Measurements from ENCODE around the gene PPDPF.

The PPDPF gene

GRCh38 chr20:63487781-63488241, 32.8 kb upstream of the PPDPF start:
- no peak for DNase-seq (ENCODE audit: low read depth)

GRCh38 chr20:63488315-63489251, 32.0 kb upstream of the PPDPF start:
- DNase-seq (ENCODE audit: low read depth): no peak

DNA sequence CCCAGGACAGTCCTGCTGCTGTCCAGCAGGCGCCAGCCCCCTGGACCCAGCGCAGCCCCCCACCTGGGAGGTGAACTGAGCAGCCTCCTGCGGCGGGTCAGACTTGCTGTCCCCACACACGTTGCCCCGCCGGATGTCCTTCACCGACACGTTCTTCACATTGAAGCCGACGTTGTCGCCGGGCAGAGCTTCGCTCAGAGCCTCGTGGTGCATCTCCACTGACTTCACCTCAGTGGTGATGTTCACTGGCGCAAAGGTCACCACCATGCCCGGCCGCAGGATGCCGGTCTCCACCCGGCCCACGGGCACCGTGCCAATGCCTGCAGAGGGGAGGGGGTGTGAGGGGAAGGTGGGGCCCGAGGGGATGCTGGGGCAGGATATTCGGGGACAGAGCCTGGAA, 30.1 kb upstream of the PPDPF start:
- DNase-seq (ENCODE audit: low read depth): no peak

DNA sequence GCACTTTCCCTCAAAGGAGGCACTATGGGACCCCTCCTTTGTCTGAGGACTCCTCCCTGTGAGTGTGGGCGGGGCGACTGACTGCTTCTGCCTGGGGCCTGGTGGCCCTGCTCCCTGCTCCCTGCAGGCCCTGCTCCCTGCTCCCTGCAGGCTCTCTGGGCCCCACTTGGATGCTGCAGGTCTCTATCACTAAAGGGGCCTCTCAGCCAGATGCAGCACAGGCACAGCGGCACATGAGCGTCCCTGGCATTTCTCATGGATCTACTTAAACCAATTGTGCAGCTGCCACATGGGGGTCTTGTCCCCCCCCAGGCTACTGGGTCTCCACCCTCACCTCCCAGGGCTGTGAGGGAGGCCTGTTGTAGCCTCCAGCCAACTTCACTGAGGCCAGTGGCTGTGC, 29.5 kb upstream of the PPDPF start:
- no peak for DNase-seq (ENCODE audit: low read depth)

- DNase-seq (ENCODE audit: low read depth): no peak
These were observed 28.8 kb upstream of the PPDPF start for GRCh38 chr20:63491635-63492230.

GRCh38 chr20:63492518-63492917, 28.0 kb upstream of the PPDPF start:
- no peak for DNase-seq (ENCODE audit: low read depth)

- DNase-seq (ENCODE audit: low read depth): no peak
These were observed 27.6 kb upstream of the PPDPF start for GRCh38 chr20:63492982-63493381.

DNA sequence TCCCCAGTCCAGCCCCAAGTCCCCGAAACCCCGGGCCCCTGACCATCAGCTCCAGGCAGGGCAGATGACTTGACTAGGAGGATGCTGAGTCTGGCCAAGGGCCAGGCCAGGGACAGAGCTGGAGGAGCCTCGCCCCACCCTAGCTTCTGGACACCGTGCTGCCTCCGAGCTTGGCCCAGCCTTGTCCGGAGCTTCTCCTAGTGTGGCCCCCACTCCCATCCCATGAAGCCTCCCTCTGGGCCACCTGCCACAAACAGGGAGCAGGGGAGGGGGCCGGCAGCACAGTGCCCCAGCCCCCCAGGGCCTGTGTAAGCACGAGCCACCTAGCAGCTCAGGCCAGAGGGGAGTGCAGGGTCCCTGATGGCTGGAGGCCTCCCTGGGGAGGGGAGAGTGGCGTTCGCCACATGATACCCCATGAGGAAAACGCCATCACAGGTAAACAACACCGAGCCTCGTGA, 27.0 kb upstream of the PPDPF start:
- no peak for DNase-seq (ENCODE audit: low read depth)

GRCh38 chr20:63494084-63494419, 26.5 kb upstream of the PPDPF start:
- DNase-seq (ENCODE audit: low read depth): no peak

DNA sequence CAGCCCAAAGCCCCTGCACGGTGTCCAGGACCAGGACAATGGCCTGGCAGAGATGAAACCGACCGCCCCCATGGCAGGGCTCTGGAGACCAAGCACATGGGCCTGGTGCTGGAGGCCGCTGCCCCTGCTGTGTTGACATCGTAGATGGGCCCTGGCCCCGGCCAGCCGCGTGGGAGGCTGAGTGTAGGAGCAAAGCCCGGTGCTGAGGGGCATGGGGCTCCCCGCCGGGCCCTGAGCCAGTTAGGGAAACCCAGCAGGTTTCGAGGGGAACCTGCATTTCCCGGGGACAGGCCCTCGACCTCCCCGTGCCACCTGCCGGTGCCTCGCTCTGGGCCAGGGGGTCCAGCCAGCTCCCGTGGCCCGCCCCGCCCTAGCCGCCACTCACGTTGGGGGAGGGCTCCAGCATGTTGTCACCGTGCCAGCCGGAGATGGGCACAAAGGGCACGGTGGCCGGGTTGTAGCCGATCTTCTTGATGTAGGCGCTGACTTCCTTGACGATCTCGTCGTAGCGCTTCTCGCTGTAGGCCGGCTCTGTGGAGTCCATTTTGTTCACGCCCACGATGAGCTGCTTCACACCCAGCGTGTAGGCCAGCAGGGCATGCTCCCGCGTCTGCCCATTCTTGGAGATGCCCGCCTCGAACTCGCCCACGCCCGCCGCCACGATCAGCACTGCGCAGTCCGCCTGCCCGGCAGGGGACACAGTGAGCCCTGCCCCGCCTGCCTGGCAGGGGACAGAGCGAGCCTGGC, 26.0 kb upstream of the PPDPF start:
- no peak for DNase-seq (ENCODE audit: low read depth)

DNA sequence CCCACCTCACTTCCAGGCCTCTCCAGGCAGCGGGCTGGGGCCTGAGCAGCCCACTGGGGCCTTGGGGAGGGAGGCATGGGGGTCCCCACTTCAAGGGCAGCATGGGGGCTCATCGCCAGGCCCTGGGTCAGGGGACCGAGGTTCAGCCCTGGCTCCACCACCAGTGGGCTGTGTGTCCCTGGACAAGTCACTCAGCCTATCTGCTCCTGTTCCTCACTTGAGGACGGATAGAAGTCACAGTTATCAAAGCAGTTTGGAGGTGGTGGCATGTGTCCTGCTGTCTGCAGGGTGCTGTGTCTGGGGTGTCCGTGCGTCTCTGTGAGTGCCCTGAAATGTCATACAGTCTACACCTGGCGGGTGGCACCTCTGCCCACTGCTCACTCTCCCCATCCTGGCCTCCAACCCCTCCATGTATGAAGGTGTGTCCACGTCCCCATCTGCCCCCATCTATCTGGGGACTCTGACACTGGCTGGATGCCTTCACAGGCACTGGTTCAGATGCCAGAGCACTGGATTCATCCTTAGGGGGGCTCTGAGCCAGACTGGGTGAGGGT, 25.3 kb upstream of the PPDPF start:
- no peak for DNase-seq (ENCODE audit: low read depth)

GRCh38 chr20:63495741-63496595, 24.6 kb upstream of the PPDPF start:
- no peak for DNase-seq (ENCODE audit: low read depth)

GRCh38 chr20:63496596-63497120, 23.9 kb upstream of the PPDPF start:
- no peak for DNase-seq (ENCODE audit: low read depth)

- DNase-seq (ENCODE audit: low read depth): no peak
These were observed 23.2 kb upstream of the PPDPF start for GRCh38 chr20:63497138-63497945.

GRCh38 chr20:63497946-63498935, 22.3 kb upstream of the PPDPF start:
- DNase-seq (ENCODE audit: low read depth): no peak

DNA sequence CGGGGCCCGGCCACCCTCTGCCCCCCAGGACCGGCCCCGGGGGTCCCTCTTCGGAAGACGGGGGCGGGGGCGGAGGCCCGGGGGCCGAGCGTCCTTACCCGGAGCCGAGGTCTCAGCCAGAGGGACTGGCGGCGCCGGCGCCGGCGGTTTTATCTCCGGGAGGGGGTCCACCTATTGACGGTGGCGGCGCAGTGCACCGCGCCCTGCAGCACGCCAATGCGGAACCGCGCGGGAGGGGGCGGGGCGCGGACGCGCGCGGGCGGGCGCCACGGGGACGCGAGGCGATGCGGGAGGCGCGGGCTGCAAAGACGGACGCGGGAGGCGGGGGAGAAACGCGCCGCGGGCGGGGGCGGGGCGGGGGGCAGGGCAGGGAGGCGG, 21.6 kb upstream of the PPDPF start, which contains the start of gene EEF1A2:
TSS of gene EEF1A2 (minus strand) at position 124 of the 378 bp plus-strand sequence. CDS start 1,320 bp downstream, outside the sequence.
- no peak for DNase-seq (ENCODE audit: low read depth)

- DNase-seq (ENCODE audit: low read depth): no peak
These were observed 21.1 kb upstream of the PPDPF start for GRCh38 chr20:63499338-63499969.

DNA sequence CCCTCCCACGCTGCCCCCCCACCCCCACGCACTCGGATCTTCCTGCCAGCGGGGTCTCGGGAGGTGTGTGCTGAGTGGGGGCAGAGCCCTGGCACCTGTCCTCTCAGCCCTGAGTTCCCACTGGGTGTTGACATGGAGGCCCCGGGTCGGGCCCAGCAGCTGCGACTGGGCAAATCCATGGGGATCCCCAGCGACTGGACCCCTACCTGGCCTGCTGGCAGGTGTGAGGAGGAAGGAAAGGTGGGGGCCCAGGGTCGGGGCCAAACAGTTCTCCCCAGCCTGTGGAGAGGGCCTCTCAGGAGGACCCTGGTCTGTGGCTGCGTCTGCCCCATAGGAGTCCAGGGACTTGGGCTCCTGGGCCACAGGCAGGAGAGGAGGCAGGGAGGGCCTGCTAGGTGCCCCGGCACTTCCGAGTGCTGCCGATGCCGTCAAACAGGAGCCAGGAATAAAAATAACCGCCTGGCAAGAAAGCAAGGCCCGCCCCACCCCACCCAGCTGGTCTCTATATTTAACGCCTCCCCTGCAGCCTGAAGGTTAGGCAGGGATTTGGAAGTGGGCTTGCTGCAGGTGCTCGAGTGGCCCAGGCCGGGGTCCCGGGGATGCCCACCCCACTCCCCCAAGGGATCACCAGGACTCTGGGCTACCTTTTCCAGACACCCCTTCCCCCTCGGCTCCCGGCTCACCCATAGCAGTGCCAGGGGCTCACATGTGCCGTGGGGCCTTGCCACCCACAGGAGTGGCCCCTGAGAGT, 20.2 kb upstream of the PPDPF start:
- DNase-seq (ENCODE audit: low read depth): no peak
